SK-N-SH treated with all-trans-retinoic acid at 6 μM for 48 hours (cell line): ENCODE measurements around the gene ALG8.

Experiments used
- ARNTL ChIP-seq: fragments of 450-650 bp; formaldehyde crosslinking; IDR thresholded peaks from 2 replicates; pipeline ENCODE4 v1.5.0; 2020; ENCODE audit warnings: low read depth, mild to moderate bottlenecking, moderate library complexity, borderline replicate concordance
- PPARA ChIP-seq: fragments of 250-450 bp; sonication (Bioruptor Pico); IDR thresholded peaks from 2 replicates; pipeline ENCODE4 v1.5.0; 2020; ENCODE audit warnings: mild to moderate bottlenecking, borderline replicate concordance
- SNAI2 ChIP-seq: fragments of 250-450 bp; sonication (Bioruptor Pico); IDR thresholded peaks from 2 replicates; pipeline ENCODE4 v1.5.0; 2020; ENCODE audit warnings: mild to moderate bottlenecking, moderate library complexity
- ZNF8 ChIP-seq: fragments of 450-650 bp; formaldehyde crosslinking; IDR thresholded peaks from 2 replicates; pipeline ENCODE4 v1.5.0; 2020; ENCODE audit warnings: mild to moderate bottlenecking, moderate library complexity
- TF ChIP-seq, protein P1 (sequence below): fragments of 250-450 bp; sonication (Bioruptor Pico); IDR thresholded peaks from 2 replicates; pipeline ENCODE4 v1.5.1; 2021; ENCODE audit warnings: mild to moderate bottlenecking, moderate library complexity
- TF ChIP-seq, protein P2 (sequence below): fragments of 250-450 bp; sonication (Bioruptor Pico); IDR thresholded peaks from 2 replicates; pipeline ENCODE4 v1.8.0; 2020; ENCODE audit warnings: mild to moderate bottlenecking, moderate library complexity, borderline replicate concordance

DNA sequence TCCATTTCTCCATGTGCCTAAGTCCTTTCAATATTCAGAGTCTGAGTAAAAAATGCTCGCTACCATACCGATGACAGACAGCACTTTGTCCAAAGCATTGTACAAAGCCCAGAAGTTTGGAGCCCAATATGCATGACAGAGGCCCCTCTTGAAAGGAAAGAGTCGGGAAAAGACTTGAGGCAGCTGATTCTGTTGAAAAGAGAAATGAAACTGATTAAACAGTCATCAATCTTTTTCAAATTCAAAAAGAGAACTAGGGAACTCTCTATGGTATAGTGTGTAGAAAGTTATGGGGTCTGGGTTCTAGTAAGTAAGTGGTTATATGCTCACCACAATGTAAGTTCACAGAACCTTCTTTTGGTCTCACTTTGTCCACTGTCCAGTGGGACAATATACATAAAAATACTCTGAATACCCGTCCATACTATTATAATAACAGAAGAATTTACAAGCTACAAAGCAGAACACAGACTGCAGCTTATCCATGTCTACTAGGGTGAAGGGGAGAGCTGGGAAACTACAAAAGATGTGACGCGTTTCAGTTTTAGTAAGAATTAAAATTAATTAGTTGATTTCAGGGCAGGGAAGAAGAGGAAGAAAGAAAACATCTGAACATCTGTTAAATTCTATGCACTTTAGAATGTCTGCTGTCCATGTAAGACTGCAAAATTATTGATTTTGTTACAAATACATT is 26.7 kb downstream of the ALG8 start:
- TF ChIP-seq SNAI2 (CRISPR knock-in tag) (no peak), PPARA (CRISPR knock-in tag) (no peak), ZNF8 (CRISPR knock-in tag) (no peak), ARNTL (CRISPR knock-in tag) (no peak)
- TF ChIP-seq, protein P1, sequence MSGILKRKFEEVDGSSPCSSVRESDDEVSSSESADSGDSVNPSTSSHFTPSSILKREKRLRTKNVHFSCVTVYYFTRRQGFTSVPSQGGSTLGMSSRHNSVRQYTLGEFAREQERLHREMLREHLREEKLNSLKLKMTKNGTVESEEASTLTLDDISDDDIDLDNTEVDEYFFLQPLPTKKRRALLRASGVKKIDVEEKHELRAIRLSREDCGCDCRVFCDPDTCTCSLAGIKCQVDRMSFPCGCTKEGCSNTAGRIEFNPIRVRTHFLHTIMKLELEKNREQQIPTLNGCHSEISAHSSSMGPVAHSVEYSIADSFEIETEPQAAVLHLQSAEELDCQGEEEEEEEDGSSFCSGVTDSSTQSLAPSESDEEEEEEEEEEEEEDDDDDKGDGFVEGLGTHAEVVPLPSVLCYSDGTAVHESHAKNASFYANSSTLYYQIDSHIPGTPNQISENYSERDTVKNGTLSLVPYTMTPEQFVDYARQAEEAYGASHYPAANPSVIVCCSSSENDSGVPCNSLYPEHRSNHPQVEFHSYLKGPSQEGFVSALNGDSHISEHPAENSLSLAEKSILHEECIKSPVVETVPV = no peak
- TF ChIP-seq, protein P2, sequence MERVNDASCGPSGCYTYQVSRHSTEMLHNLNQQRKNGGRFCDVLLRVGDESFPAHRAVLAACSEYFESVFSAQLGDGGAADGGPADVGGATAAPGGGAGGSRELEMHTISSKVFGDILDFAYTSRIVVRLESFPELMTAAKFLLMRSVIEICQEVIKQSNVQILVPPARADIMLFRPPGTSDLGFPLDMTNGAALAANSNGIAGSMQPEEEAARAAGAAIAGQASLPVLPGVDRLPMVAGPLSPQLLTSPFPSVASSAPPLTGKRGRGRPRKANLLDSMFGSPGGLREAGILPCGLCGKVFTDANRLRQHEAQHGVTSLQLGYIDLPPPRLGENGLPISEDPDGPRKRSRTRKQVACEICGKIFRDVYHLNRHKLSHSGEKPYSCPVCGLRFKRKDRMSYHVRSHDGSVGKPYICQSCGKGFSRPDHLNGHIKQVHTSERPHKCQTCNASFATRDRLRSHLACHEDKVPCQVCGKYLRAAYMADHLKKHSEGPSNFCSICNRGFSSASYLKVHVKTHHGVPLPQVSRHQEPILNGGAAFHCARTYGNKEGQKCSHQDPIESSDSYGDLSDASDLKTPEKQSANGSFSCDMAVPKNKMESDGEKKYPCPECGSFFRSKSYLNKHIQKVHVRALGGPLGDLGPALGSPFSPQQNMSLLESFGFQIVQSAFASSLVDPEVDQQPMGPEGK (CRISPR knock-in tag) = no peak
